ENCODE measurements around the gene MAJIN.
"Not testable (repeated sequence)": the region's sequence is repeated elsewhere in the genome, so short reads cannot be mapped to it uniquely, and the experiment has no call there.

MAJIN gene

DNA sequence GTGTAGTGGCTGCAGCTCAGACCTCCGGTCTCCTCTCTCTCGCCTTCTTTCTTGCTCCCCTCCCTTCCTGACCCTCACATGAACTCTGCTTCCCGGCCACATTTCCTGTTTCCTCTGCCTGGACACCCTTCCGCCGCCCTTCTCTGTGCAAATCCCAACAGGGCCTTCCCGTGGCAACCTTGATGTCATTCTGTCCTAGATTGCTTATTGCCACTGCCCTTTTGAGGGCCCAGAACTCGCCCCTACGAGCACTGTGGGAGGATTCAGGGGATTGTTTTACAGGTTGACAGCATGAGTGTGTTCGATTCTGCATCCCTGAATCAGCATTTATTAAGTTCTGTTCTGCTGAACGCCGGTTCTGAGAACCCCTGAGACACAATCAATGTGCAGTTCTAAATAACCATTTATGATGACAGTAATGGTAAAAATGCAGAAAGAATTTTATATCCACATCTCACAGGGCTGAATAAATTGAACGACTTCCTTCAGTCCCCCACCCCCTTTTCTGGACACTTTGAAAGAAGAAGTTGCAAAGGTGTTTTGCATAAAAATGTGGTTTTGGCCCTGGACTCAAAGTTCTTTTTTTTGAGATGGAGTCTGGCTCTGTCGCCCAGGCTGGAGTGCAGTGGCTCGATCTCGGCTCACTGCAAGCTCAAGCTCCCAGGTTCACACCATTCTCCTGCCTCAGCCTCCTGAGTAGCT lies 18.5 kb upstream of the MAJIN start:
- DNase-seq: no peak

DNA sequence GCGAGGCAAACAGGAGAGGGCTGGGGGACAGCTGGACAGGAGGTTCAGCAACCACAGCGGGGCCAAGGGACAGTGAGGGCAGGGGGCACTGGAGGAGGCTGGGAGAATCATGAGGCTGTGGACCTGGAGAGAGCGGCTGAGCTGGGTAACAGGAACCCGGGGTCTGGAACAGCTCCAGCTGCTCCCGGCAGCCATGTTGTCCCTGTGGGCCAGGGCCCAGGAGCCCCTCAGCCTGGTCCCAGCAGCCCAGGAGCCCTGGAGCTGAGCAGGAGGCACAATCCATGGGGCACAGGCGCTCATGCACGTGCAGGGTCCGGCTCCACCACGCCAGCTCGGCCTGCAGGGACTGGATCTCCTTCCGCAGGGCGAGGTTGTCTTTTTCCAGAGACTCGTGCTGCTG lies 17.5 kb upstream of the MAJIN start:
- DNase-seq: no peak

DNA sequence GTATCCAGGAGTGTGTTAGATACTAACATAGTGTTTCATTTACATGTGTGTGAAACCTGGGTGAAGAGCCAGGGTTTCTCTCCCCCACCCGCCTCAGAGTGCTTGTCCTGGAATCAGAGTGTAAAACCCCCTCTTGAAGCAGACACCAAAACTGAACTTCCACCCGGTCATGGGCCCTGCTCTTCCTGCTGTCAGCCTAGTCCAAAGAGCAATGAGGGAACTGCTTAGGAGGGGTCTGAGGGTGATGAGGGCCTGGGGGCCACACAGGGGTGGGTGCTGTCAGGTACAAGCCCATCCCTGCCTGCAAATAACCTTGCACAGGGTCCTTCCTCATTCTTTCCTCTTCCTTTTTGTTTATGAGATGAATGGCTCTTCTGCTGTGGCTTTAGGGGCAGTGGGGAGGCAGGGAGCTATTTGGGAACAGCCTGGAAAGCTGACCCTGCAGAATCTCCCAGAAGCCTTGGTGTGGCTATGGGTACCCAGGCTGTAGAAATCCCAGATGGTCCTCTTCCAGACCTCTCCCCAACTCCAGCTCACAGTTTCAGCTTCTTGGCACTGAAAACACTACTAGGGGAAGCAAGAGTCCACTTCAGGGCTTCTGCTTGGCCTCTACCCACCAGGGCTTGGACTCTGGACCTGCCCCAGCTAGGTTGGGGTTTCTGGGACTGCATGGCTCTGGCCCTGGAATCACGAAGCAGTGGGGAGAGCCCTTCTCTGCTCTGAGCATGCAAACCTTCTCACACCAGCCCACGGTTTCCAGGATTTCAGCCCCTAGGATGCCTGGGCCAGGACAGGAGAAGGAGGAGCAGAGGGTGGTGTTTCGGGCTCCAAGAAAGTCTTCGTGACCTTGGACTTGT lies 16.3 kb upstream of the MAJIN start:
- DNase-seq: no peak

DNA sequence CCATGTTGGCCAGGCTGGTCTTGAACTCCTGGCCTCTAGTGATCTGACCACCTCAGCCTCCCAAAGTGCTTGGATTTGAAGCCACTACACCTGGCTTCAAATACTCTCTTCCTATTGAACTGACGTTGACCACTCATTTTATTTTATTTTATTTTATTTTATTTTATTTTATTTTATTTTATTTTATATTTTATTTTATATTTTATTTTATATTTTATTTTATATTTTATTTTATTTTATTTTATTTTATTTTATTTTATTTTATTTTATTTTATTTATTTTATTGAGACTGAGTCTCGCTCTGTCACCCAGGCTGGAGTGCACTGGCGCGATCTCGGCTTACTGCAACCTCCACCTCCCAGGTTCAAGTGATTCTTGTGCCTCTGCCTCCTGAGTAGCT lies 11.4 kb upstream of the MAJIN start:
- DNase-seq: not testable (repeated sequence)

DNA sequence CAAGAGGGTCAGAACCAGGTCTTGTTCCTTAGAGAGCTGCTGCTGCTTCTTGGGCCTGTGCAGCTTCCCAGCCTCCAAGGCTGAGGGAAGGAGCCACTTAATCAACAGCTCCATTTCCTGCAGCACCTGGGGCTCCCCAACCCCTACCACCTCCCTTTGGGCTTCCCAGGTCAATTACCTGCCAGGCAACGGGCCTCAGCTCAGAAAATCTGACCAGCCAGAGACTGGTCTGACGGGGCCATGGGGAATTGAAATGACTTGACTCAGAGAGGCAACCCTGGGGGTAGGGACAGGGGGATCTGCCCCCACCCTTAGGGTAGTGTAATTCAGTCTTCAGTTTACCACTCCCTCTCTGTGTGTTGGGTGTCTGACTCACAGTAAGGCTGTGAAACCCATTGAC lies 4.7 kb upstream of the MAJIN start:
- no peak for DNase-seq

DNA sequence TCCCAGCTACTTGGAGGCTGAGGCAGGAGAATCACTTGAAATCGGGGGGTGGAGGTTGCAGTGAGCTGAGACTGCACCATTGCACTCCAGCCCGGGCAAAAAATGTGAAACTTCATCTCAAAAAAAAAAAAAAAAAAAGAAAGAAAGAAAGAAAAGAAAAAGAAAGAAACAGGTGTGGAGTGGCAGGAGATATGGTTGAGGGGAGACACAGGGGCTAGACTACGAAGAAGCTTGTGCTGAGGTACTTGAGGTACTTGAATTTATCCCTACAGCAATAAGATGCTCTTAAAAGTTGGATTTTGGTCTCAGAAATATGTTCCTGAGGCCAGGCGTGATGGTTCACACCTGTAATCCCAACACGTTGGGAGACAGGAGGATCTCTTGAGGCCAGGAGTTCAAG lies 2.2 kb upstream of the MAJIN start:
- no peak for DNase-seq

DNA sequence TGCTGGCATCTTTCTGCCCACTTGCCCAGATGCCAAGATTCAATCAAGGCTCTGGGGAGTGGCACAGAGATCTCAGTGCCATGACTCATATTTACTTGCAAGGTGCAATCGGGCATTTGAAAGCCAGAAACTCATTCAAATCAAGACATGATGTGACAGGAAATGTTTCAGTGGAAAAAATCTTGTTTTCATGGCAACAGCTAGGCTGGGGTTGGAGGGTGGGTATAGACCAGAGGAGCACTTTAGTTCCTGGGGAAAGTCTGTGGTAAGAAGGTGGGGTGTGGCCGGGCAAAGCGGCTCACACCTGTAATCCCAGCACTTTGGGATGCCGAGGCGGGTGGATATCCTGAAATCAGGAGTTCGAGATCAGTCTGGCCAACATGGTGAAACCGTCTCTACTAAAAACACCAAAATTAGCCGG lies 1.2 kb downstream of the MAJIN start:
- peak; percentile 12 for DNase-seq

DNA sequence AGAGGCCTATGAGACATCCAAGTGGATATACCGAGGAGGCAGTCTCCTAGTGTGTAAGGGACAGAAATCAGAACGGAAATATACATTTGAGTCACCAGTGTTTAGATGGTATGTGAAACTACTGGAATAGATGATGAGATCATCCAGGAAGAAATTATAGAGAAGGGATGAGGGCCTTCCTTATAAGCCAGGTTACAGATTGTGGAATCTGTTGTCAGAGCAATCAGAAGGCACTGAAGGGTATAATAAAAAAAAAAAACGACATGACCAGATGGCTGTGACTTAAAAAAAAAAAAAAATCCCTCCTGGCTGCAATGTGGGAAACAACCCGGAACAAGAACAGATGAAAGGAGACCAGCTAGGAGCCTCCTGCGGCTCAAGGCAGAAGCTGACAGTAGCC lies 2.7 kb downstream of the MAJIN start:
- no peak for DNase-seq

DNA sequence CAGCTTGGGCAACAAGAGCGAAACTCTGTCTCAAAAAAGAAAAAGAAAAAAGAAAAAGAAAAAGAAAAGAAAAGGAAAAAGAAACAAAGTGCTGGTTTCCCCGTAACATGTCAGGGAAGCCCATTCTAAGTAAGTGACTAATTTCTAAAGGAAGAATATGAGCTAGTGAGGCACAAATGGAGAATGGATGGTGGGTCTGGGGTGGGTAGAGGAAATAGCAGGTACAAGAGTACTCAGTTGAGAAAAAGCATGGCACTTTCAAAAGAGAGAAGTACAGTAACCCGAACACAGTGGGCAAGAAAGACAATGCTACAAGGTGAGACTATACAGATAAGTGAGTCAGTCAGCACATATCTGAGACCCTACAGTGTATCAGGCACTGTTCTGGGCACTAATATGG lies 4.5 kb downstream of the MAJIN start:
- DNase-seq: no peak

DNA sequence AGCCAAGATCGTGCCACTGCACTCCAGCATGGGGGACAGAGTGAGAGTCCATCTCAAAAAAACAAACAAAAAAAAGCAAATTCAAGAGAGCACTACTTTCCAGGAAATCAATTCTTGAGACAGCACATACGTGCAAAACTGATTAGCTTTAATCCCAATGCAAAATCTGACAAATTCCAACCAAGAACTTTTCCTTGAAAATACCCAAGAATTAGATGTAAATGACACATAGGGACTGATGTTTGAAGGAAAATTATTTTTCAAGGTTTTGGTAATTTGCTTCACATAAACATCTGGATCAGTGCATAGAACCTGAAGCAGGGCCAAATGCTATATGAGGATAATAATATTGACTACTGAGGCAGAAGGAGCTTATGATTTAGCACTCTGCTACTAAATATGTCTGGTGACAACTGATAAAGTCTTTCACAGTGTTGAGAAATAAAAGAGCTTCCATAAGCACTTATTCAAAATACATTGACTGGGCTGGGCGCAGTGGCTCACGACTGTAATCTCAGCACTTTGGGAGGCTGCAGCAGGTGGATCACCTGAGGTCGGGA lies 8.8 kb downstream of the MAJIN start:
- DNase-seq: no peak

DNA sequence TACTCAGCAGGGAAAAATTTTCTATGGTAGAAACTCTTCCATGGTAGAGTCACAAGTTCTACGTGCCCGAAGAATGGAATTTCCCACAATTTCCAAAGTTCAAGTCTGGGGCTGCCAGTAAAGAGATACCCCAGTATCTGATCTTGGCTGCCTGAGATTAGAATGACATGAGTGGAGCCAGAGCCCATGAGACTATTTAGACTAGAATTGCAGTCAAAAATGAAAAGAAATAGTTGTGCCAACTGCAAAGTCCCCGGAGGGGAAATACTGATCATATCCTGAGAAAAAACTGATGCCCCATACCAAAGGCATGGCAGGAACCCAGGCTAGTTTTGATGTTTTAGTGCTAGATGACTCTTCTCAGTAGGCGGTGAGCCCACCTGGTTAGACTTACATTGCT lies 11.2 kb downstream of the MAJIN start:
- no peak for DNase-seq

DNA sequence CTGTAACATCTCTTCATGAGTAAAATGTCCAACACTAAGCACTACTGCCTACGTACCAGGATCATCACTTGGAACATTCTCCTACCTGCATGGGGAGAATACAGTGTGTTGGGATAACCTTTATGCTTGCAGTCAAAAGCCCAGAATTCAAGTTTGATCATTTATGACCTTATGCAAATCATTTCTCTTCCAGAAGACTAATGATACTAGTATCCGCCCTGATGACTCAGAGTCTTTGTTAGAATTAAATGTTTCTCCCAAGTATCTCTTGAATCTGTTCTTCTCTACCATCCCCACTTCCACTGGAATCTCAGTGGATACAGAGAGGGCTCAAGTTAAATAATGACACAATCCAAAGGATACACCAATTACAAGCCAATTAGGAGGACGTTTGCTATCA lies 12.4 kb downstream of the MAJIN start:
- no peak for DNase-seq

DNA sequence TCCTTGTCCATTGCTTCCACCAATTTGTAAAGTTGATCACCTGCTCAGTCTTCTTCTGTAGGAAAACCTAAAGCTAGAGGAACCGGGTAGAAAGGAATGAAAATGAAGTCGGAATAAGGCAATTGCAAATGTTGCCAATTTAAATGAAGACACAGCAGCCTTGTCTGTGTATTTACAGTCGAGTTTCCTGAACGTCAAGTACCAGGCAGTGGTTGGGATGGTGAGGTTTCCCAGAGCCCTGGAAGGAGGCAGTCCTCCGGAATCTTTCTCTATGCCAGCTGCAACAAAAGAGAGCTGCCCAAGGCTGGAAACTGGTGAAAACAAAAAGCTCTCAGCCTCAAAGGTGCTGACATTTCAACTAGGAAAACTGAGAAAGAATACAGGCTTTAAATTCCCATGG lies 17.7 kb downstream of the MAJIN start:
- DNase-seq: no peak

DNA sequence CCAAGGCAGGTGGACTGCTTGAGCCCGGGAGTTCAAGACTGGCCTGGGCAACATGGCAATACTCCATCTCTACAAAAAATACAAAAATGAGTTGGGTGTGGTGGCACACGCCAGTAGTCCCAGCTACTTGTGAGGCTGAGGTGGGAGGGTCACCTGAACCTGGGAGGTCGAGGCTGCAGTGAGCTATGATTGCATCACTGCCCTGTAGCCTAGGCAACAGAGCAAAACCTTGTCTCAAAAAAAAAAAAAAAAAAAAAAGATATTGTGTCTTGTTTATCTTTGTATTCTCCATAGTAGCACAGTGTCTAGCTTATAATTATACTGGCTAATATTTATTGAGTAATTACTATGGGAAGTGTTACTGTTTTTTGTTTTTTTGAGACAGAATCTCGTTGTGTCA lies 20.4 kb downstream of the MAJIN start:
- DNase-seq: no peak

DNA sequence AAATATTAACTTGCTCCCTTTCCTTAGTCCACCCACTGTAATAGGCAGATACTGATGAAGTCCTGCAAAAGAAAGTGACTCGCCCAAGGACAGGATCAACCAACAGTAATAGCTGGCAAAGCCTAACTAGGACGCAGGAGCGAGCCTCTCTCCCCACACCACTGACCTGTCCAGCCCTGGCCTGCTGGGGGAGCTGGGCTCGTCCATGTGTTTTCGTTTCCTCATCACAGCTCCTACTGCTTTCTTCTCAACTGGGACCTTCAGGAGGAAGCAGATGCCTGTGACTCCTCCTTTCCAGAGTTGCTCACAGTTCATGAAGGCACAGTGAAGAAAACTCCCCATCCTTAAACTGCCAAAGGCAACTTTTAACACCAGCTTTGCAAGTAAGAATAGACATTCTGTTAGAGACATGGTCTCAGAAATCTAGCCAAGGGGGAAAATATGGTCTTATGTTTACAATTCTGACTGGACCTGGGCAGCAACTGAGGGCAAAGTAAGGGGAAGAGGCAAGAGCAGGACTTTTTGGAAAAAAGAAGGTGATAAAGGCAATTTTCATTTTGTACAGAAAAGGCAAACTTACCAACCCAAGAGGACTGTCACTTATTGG lies 24.6 kb downstream of the MAJIN start:
- no peak for DNase-seq

DNA sequence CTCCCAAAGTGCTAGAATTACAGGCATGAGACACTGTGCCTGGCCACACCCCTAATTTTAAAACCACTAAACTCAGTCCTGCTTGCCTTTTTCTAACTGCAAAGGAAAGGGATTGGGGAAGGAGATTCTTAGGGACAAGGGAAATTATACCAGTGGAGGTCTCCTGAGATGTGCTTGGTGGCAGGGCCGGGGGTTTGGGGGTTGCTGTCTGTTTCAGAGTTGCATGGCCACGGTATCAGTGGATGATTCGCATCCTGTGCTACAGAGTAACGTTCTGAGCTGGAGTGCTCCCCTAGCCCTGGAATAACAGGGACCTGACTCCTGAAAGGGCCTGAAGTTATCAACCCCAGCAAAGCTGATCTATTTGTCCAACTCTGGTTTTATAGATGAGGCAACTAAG lies 35.4 kb downstream of the MAJIN start:
- DNase-seq: no peak

DNA sequence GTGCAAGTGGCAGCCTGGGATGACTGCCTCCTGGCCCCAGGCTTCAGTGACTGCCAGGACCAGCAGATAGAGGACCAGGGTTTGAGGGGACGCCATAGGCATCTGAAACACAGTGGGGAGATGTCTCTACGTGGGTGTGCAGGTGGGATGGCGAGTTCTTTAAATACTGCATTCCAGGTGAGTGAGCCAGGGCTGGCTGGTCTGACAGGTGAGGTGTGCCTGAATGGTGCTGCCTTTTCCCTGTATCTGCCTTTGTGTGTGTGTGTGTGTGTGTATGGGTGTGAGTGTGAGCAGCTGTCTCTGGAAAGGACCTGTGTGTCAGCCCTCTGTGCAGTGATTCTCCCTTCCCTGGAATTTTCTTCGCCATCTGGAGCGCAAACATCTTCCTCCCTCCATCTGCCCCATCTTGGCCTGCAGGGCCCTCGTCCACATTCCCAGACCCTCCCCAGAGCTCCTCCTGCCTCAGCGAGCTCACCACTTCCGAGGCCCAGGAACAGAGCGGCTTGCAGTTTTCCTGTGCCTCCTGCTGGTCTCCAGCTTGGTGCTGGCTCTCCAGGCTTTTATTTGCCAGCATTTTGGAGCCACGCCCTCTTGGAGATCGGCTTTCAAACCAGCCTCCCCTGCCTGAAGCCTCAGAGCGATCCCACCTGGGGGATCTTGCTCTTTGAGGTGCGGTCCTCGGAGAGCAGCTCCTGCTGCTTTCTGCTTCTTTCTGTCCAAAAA lies 36.4 kb downstream of the MAJIN start, which contains the start of gene GPHA2:
Gene GPHA2, minus strand, starts transcription at position 535 of the 723 bp plus-strand sequence. Its CDS starts 433 bp downstream, at position 102.
- no peak for DNase-seq

DNA sequence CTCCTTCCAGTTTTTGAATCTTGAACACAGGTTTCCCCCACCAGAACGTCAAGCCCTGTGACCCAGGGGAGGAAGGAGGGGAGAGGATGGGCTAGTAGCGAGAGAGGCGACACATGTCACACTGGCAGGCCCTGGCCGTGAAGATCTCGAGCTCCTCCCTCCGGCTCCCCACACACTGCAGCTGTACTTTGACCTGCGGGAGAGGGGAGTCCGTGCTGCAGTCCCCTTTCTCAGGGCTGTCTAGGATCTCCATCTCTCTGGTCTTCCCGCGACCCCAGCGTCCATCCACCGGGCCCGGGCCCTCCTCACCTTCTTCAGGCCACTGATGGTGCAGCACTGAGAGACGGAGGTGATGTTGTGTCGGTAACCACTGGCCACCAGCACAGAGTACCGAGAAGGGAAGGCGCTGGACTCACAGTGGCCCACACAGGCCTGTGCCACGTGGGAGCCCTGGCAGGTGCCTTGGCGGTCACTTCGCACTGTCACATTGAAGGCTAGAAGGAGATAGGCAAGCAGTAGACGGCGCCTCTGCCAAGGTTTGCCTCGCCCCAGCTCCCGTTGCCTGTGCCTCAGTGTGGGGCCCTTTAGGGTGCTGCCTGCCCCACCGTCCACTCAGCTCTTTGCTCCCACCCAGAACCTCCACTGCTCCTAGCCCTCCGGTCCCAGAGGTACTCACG lies 37.1 kb downstream of the MAJIN start:
- no peak for DNase-seq

DNA sequence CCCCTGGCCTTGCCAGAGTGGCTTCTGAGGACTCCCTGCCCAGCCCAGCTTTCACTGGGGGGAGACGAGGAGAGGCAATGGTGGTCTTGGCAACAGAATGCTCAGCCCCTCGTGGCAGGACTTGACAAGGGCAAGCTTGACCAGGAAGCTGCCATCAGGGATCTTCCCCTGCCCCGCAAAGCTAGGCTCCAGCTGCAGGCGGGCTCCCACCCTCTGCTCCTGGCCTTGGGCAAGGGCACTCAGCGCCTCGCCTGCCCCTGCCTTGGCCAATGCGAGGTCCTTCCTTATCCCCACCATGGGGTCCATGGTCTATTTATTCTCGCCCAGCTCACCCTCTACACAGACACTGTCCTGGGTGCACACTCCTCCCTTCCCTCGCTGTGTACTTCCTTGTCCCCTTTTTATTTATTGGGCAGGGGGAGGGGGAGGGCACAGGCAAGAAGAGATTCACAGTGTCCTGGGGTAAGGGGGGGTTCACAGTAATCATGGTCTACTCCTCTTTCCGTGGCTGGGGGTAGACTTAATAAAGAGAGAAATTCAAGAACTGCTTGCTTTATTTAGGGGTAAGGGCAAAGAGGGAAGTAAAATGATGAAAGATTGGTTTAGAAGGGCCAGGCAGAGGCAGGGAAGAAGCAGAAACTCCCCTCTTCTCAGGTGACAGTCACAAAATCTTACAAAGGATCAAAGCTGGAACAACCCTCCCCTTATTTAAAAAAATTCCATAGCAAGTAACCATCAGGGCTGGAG lies 37.8 kb downstream of the MAJIN start:
- DNase-seq: no peak

DNA sequence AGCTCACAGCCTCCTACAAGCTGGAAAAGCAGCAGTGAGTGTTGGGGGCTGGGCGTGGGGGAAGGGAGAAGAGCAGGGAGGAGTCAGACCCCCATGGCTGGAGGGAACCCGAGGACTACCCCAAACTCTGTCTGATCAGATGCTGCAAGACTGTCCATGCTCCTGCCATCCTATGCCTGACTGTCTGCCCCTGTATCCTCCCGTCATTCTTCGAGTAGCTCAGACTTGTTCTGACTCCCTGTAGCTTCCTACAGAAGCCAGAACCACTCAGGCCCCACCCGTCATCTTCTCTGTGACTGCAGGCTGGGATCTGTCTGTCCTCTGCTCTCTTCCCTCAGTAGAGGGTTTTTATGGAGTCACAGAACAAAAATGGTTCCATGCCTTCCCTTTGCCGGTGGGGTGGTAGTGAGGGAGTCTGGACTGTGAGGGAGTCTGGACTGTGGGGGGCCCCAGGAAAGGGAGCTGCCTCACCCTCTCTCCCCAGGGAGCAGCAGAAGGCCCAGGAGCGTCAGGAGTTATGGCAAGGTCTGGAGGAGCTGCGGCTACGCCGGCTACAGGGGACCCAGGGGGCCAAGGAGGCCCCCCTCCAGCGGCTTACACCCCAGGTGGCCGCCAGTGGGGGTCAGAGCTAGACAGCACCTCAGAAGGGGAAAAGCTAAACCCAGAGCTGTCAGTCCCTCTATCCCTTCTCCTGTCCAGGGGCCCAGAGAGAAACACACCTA lies 38.5 kb downstream of the MAJIN start:
- no peak for DNase-seq

DNA sequence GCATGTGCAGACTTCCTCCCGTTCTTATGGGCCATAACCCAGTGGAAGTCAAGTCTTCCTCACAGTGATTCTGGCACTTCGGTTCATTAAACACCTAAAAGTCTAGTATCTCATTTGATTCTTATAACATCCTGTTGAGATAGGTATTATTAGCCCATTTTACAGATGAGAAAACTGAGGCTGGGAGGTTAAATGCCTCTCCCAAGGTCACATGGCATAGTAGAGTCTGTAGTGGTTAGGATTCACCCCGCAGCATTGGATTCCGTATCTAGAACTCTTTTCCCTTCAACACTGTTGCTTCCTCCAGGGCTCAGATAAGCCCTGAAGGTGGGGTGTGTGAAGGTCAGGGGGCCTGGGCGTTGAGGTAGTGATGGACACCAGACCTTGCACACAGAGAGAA lies 39.6 kb downstream of the MAJIN start:
- no peak for DNase-seq
